HUDEP-2 (cell line): ENCODE results near the gene PIK3C2G.

ENCODE experiments used
- DNase-seq, 76 experiments: peaks; one replicate each; lab custom pipeline; 2025; ENCODE audit not compliant: unreplicated experiment in 76 of 76; lab: John Stamatoyannopoulos, UW

Gene PIK3C2G

GRCh38 chr12:18332173-18332572, 70.9 kb downstream of the PIK3C2G start:
- no peak for DNase-seq

- DNase-seq, result no peak
Observed at GRCh38 chr12:18339633-18340032, 78.3 kb downstream of the PIK3C2G start.

GRCh38 chr12:18340186-18340585, 78.9 kb downstream of the PIK3C2G start:
- no peak for DNase-seq

GRCh38 chr12:18340786-18341185, 79.5 kb downstream of the PIK3C2G start:
- no peak for DNase-seq

GRCh38 chr12:18343708-18344107, 82.4 kb downstream of the PIK3C2G start:
- DNase-seq, result no peak

GRCh38 chr12:18345021-18345735, 83.9 kb downstream of the PIK3C2G start:
- no peak for DNase-seq

- DNase-seq, result no peak
Observed at GRCh38 chr12:18352312-18352711, 91.0 kb downstream of the PIK3C2G start.

- DNase-seq, result no peak
Observed at GRCh38 chr12:18355429-18355828, 94.1 kb downstream of the PIK3C2G start.

- DNase-seq, result no peak
Observed at GRCh38 chr12:18358077-18358476, 96.8 kb downstream of the PIK3C2G start.

GRCh38 chr12:18358930-18359329, 97.6 kb downstream of the PIK3C2G start:
- no peak for DNase-seq

- no peak for DNase-seq
Observed at GRCh38 chr12:18361433-18361832, 100.1 kb downstream of the PIK3C2G start.

- DNase-seq, result no peak
Observed at GRCh38 chr12:18363321-18363720, 102.0 kb downstream of the PIK3C2G start.

GRCh38 chr12:18368594-18368993, 107.3 kb downstream of the PIK3C2G start:
- no peak for DNase-seq

GRCh38 chr12:18373181-18373580, 111.9 kb downstream of the PIK3C2G start:
- DNase-seq, result no peak

GRCh38 chr12:18375131-18375530, 113.8 kb downstream of the PIK3C2G start:
- no peak for DNase-seq

GRCh38 chr12:18375583-18375982, 114.3 kb downstream of the PIK3C2G start:
- no peak for DNase-seq

- DNase-seq, result no peak
Observed at GRCh38 chr12:18382236-18382885, 121.0 kb downstream of the PIK3C2G start.

GRCh38 chr12:18383203-18383602, 121.9 kb downstream of the PIK3C2G start:
- DNase-seq, result no peak

GRCh38 chr12:18387706-18388105, 126.4 kb downstream of the PIK3C2G start:
- no peak for DNase-seq

GRCh38 chr12:18389820-18390219, 128.5 kb downstream of the PIK3C2G start:
- no peak for DNase-seq

- DNase-seq, result no peak
Observed at GRCh38 chr12:18391151-18391550, 129.8 kb downstream of the PIK3C2G start.

GRCh38 chr12:18394742-18395141, 133.4 kb downstream of the PIK3C2G start:
- no peak for DNase-seq
